Measurements from ENCODE around the gene GOLGA3.

GRCh38 chr12:132873724-132874123 lies 45.1 kb upstream of the GOLGA3 start:
- TF ChIP-seq CTCF (IDR thresholded peaks at IDR 0.05) (no peak), POLR2A (IDR thresholded peaks at IDR 0.05) (no peak)

Data from esophagus squamous epithelium (tissue), 4 donors.